CD4-positive, alpha-beta T cell treated with Interleukin-17A for 1 hour (primary cell): ENCODE data around the gene CDC26.
A peak's percentile ranks its signal among the peaks of the same experiment; 100 is the strongest.
"Not testable (repeated sequence)": the region's sequence is repeated elsewhere in the genome, so short reads cannot be mapped to it uniquely, and the experiment has no call there.

Source experiments
- DNase-seq: peaks from one replicate; pipeline ENCODE4 v3.0.0-alpha.2; 2020

The CDC26 gene

GRCh38 chr9:113290052-113290607 is 14.8 kb upstream of the CDC26 start:
- DNase-seq: no peak

DNA sequence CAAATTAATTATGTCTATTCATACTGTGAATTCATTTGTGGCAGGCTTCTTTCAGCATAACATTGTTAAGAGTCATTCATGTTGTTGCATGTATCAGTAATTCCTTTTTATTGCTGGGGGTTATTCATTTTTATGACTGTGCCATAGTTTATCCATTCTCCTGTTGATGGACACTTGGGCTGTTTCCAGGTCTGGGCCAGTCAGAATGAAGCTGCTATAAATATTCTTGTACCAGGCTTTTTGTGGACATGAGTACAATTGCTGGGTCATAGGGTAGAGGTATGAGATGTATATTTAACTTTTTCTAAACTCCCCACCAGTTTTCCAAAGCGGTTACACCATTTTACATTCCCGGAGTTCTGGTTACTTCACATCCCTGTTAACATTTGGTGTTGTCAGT is 13.7 kb upstream of the CDC26 start:
- no peak for DNase-seq

DNA sequence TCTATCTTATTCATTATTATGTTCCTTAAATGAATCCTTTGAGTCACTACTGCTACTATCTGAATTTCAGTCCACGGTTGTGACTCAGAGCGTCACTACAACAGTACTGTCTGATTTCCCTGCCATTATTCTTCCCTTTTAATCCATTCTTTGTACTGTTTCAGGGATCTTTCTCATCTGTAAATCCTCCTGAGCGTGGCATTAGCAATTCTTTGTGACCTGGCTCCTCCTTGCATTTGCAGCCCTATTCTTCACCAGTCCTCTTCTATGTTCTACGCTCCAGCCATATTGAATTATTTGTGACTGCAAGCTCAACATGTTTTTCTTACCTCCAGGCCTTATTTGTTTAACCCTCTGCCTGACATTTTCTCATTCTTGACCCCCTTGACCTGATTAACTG is 6.0 kb upstream of the CDC26 start:
- no peak for DNase-seq

DNA sequence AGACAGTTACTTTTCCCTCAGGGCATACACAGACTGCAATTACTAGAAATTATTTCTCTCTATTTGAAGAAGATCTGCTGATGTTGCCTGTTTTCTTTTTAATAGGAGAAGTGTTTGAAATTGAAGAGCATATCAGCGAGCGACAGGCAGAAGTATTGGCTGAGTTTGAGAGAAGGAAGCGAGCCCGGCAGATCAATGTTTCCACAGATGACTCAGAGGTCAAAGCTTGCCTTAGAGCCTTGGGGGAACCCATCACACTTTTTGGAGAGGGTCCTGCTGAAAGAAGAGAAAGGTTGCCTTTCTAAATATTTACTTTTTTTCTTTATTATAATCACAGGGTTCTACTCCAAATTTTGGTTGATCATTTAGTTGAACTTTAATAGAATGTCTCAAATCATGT is 3.5 kb upstream of the CDC26 start:
- no peak for DNase-seq

- DNase-seq: peak; percentile 79
These were observed 757 bp downstream of the CDC26 start for GRCh38 chr9:113274474-113275156.

GRCh38 chr9:113269871-113270270 is 5.5 kb downstream of the CDC26 start:
- DNase-seq: no peak

DNA sequence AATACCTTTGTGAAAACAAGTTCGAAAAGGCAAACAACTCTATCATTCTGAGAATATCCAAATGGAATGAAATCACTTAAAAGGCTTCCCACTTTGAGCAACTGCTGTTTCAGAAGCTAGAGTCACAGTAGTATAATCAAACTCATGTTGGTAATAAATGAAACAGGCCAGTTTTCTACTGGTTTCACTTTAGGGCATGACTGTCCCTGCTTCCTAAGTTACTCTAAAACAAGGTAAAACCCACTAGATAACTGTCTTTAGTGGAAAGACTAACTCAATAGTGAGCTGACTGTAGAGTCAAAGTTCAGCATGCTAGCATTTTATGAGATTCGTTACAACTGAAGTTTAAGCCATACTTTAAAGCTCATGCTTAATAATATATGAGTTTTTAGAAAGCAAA is 6.0 kb downstream of the CDC26 start:
- DNase-seq: no peak

DNA sequence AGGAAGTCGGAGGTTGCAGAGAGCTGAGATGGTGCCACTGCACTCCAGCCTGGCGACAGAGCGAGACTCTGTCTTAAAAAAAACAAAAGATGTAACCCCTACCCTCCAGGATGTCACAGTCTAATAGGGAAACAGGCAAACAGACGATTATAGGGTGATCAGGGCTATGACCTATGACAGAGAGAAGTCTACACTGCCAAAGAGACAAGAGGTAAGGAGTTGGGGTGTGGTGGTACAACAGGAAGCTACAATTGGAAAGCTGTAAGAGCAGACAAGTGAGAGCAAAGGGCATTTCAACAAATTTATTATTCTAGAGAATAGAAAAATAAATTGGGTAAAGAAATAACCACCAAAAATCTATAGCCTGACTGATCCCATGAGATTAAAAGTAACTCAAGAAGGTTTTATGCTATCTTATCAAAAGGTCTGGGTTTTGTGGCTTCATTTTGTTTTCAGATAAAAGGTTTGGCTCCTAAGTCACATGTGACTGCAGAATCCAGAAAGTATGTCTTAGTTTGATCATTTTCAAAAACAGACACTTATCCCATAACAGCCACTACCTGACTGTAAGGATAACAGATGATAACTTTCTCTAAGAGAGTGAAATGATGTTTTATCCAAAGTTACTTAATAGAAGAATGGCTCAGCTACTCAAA is 7.3 kb downstream of the CDC26 start:
- no peak for DNase-seq

DNA sequence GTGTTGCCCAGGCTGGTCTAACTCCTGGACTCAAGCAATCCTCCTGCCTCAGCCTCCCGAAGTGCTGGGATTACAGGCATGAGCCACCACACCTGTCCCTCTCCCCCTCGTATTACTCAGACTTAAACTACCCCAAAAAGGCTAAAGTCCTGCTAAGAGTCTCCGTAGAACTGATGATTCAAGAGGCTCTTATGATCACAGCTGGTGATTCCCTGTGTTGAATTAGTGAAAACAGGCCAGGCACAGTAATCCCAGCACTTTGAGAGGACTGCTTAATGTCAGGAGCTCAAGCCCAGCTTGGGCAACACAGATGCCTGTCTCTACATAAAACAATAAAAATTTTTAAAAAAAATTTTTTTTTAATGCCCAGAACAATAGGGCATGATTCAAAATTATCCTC is 9.2 kb downstream of the CDC26 start:
- no peak for DNase-seq

- DNase-seq: no peak
These were observed 13.3 kb downstream of the CDC26 start for GRCh38 chr9:113261917-113262671.

- no peak for DNase-seq
These were observed 17.1 kb downstream of the CDC26 start for GRCh38 chr9:113258282-113258681.

DNA sequence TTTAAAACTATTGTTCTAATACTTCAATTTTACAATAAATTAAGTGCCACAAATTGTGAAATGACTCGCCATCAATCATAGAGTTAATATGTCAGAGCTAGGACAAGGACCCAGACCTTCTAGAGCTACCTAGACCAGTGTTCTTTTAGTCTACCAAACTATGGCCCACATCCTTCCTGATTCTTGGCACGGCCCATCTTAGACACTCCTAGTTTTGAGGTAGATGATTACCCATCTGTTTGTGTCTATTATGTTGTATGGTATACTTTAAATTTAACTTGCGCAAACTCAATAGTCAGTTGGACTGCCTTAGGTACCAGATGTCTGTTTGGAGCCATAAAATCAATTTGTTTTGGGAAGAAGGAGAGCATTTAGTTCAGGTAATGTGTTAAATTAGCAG is 17.5 kb downstream of the CDC26 start:
- no peak for DNase-seq

GRCh38 chr9:113255438-113255837 is 19.9 kb downstream of the CDC26 start:
- no peak for DNase-seq

- no peak for DNase-seq
These were observed 20.4 kb downstream of the CDC26 start for GRCh38 chr9:113254991-113255390.

- no peak for DNase-seq
These were observed 24.6 kb downstream of the CDC26 start for GRCh38 chr9:113250807-113251206.

GRCh38 chr9:113249661-113250060 is 25.7 kb downstream of the CDC26 start:
- DNase-seq: not testable (repeated sequence)

DNA sequence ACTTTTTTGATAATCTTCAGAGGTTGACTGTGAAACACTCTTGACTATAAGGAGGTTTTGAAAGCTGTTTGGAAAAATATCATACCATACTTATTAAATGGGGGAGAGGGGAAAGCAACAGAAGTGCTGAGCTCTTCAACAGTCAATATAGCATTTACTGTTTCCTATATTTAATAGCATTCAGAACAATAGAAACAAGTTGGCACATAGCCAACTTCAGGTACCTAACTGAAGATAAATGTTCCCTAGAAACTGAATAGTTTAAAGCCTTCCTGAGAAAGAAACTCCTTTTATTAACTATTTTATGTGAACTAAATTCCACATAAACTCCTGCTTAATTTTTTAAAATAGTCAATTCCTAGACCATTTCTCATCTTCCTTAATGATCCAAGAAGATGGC is 27.7 kb downstream of the CDC26 start:
- no peak for DNase-seq

DNA sequence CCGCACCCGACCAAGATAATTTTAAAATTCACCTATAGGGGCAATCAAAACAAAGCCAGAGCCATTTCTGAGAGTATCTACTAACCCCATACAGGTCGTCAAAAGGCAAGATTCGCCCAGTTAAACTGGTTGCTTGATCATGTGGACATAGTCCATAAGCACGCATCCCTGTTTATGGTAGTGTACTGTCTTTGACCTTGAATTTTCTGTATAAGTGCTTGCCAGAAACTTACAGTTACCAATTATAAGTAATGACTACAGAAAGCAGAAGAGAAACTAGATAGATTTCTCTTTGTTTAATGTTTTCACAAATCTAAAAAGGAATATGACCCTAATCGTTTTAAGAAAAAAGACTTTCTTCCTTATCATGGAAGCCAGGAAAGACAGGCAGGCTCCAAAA is 28.4 kb downstream of the CDC26 start:
- no peak for DNase-seq

GRCh38 chr9:113245894-113246293 is 29.5 kb downstream of the CDC26 start:
- no peak for DNase-seq

DNA sequence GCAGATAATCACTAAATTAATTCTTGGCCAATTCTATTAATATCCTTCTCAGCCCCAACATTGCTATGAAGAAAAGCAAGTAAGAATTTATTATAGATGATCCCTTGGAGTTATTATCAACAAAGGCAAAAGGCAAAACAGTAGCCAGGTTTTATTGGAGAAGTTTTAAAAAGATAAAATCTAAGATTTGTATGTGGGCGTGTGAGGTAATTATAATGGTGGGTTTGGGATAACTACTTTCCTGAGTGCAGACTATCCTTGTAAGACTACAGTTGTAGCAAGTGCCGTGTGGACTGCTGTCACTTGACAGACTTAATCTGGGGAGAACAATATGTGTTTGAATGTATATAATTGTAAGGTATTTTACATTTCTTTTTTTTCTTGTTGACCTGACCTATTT is 30.8 kb downstream of the CDC26 start:
- no peak for DNase-seq

DNA sequence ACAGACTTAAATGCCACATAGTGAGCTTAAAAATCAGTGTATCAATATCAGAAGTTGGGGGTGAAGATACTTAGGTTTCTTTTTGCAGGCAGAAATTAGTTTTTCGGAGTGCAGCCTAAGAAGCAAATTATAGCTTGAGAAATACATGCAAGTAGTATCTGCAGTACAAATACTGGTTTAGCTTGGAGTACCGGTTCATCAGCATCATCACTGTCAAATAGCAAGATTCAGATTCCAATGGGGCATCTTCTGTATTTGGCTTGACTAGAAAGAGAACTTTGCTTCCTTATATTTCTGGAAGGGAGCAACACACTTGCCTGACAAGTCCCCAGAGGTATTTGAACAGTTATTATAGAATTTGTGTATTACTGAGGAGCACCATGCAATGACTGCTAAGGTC is 34.2 kb downstream of the CDC26 start:
- no peak for DNase-seq

GRCh38 chr9:113238859-113239232 is 36.5 kb downstream of the CDC26 start:
- DNase-seq: no peak

- DNase-seq: no peak
These were observed 37.0 kb downstream of the CDC26 start for GRCh38 chr9:113238202-113238858.
